MM.1S (cell line): Measurements from ENCODE around the gene OR13C3.

ENCODE experiments used
- DNase-seq: peaks from one replicate; pipeline ENCODE4 v3.0.0-alpha.2; 2015
- H2AFZ ChIP-seq: fragments of 300-600 bp; sonication (generic); 2 replicates; pipeline ENCODE4 v1.6.0; 2016; ENCODE audit warnings: antibody characterized with exemption, low read length
- H3F3A ChIP-seq: fragments of 300-600 bp; sonication (generic); 2 replicates; pipeline ENCODE4 v1.6.1; 2016; ENCODE audit warnings: mild to moderate bottlenecking, antibody characterized with exemption, low read length, moderate library complexity, mixed read lengths; ENCODE audit not compliant: insufficient read depth
- H3K27ac ChIP-seq: fragments of 300-600 bp; sonication (generic); 2 replicates; pipeline ENCODE4 v1.5.1; 2016; ENCODE audit warnings: mild to moderate bottlenecking, low read length
- H3K27me3 ChIP-seq: fragments of 300-600 bp; sonication (generic); replicated peaks from 2 replicates; pipeline ENCODE4 v1.6.0; 2016; ENCODE audit warnings: low read length; ENCODE audit not compliant: insufficient read depth
- H3K36me3 ChIP-seq: fragments of 300-600 bp; sonication (generic); replicated peaks from 2 replicates; pipeline ENCODE4 v1.6.1; 2016; ENCODE audit warnings: mild to moderate bottlenecking, low read length, mixed read lengths; ENCODE audit not compliant: insufficient read depth
- H3K4me1 ChIP-seq: fragments of 300-600 bp; sonication (generic); 2 replicates; pipeline ENCODE4 v1.6.1; 2016; ENCODE audit warnings: low read length, mixed read lengths
- H3K4me2 ChIP-seq: fragments of 300-600 bp; sonication (generic); 2 replicates; pipeline ENCODE4 v1.6.0; 2016; ENCODE audit warnings: low read depth, low read length
- H3K4me3 ChIP-seq: fragments of 300-600 bp; sonication (generic); 2 replicates; pipeline ENCODE4 v1.5.1; 2016; ENCODE audit warnings: low read length, mixed read lengths
- H3K79me2 ChIP-seq: fragments of 300-600 bp; sonication (generic); 2 replicates; pipeline ENCODE4 v1.6.1; 2016; ENCODE audit warnings: mixed run types, low read length, mixed read lengths
- H3K9ac ChIP-seq: fragments of 300-600 bp; sonication (generic); 2 replicates; pipeline ENCODE4 v1.6.1; 2016; ENCODE audit warnings: low read length, mixed read lengths
- H3K9me2 ChIP-seq: fragments of 300-600 bp; sonication (generic); replicated peaks from 2 replicates; pipeline ENCODE4 v1.6.1; 2016; ENCODE audit warnings: mild to moderate bottlenecking, low read length, mixed read lengths; ENCODE audit not compliant: insufficient read depth
- H3K9me3 ChIP-seq: fragments of 300-600 bp; sonication (generic); replicated peaks from 2 replicates; pipeline ENCODE4 v1.6.1; 2016; ENCODE audit warnings: mild to moderate bottlenecking, low read length, mixed read lengths; ENCODE audit not compliant: insufficient read depth
- H4K20me1 ChIP-seq: fragments of 300-600 bp; sonication (generic); 2 replicates; pipeline ENCODE4 v1.6.1; 2016; ENCODE audit warnings: mild to moderate bottlenecking, low read length, moderate library complexity, mixed read lengths; ENCODE audit not compliant: insufficient read depth
- EZH2 ChIP-seq: fragments of 300-600 bp; sonication (generic); optimal IDR thresholded peaks from 2 replicates; pipeline ENCODE3; 2017; ENCODE audit warnings: low read depth, mild to moderate bottlenecking, antibody characterized with exemption, low read length, mixed read lengths
- EZH2phosphoT487 ChIP-seq: fragments of 300-600 bp; sonication (generic); IDR thresholded peaks from 2 replicates; pipeline ENCODE4 v1.6.1; 2018; ENCODE audit warnings: antibody characterized with exemption, low read length
- TF ChIP-seq, protein P1 (sequence below): fragments of 300-600 bp; sonication (generic); IDR thresholded peaks from 2 replicates; pipeline ENCODE4 v1.5.1; 2016; ENCODE audit warnings: antibody characterized with exemption, low read length, mixed read lengths

The OR13C3 gene

DNA sequence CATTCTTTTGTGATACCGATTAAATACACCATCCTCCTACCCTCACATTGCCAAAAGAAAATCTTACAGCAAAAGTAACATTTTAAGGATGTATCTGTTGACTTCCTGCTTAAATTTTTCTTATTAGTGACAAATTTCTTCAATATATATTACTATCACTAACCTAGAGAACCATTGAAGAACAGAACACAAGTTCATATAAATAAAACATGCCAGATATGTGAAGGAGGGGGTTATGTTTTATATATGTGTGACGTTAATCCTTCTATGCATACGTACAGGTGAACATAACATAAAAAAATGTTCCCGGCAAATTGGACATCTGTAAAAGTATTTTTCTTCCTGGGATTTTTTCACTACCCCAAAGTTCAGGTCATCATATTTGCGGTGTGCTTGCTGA lies 32.7 kb downstream of the OR13C3 start, which contains the start of gene OR13F1:
OR13F1 (plus strand) TSS at position 301 of the 400 bp plus-strand sequence; CDS start at position 301, 0 bp downstream.
- H3K4me1 ChIP-seq: 0 out of 2 replicates have a peak, but pooled peaks cover 3% of the 10 kb centered on the region
- no peak within 1 kb of the TSS for H3K4me3 ChIP-seq
- no peaks in the 10 kb centered on the region for H3K9me3 ChIP-seq
- H2AFZ ChIP-seq: no peak within 1 kb of the TSS
- no peak within 1 kb of the TSS for H3K27ac ChIP-seq
- H3F3A ChIP-seq: no peaks in the 10 kb centered on the region
- H3K27me3 ChIP-seq: no peaks in the 10 kb centered on the region
- no peak for TF ChIP-seq EZH2phosphoT487
- TF ChIP-seq, protein P1, sequence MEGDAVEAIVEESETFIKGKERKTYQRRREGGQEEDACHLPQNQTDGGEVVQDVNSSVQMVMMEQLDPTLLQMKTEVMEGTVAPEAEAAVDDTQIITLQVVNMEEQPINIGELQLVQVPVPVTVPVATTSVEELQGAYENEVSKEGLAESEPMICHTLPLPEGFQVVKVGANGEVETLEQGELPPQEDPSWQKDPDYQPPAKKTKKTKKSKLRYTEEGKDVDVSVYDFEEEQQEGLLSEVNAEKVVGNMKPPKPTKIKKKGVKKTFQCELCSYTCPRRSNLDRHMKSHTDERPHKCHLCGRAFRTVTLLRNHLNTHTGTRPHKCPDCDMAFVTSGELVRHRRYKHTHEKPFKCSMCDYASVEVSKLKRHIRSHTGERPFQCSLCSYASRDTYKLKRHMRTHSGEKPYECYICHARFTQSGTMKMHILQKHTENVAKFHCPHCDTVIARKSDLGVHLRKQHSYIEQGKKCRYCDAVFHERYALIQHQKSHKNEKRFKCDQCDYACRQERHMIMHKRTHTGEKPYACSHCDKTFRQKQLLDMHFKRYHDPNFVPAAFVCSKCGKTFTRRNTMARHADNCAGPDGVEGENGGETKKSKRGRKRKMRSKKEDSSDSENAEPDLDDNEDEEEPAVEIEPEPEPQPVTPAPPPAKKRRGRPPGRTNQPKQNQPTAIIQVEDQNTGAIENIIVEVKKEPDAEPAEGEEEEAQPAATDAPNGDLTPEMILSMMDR: no peak
- TF ChIP-seq EZH2: no peak
- no peak within 1 kb of the TSS for H3K4me2 ChIP-seq
- no peaks in the 10 kb centered on the region for H3K36me3 ChIP-seq
- no peak for DNase-seq
- no peaks in the 10 kb centered on the region for H3K79me2 ChIP-seq
- H3K9ac ChIP-seq: no peak within 1 kb of the TSS
- H3K9me2 ChIP-seq: no peaks in the 10 kb centered on the region
- H4K20me1 ChIP-seq: no peaks in the 10 kb centered on the region

DNA sequence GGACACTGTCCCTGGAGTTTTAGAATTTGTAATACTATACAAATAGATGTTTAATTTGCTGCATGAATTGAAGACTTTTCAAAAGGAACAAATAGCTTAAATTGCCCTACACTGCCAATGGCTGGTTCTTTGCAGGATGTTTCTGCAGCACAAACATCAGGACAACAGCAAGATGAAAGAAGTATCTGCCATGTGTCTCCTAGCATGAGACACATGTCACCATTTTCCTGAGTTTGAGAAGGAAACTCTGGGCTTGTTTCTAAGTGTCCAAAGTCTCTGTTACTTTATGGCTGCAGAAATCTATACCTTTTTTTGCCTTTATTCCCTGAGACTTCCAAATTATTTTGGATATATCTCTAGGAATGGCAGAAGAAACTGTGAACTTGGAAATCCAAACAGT lies 33.2 kb downstream of the OR13C3 start:
- no peaks in the 10 kb centered on the region for H3K27me3 ChIP-seq
- no peak for TF ChIP-seq EZH2
- no peak for TF ChIP-seq EZH2phosphoT487
- TF ChIP-seq, protein P1: no peak

DNA sequence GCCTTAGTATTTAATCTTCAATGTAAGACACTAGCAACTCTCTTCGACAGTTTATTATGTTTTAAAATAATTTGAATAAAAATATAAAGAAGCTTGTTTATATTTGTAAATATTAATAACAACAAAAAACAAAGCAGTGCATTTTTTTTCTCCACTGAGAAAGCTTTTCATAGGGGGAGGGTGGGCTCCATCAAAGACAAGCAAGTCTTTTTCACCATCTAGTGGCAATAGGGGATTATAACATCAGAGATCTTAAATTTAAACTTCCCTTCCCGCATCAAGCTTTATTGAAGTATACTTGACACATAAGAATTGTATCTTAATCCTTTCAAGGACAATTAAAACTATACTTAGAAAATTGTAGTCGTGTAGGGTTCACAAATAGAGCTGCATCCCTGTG lies 41.8 kb downstream of the OR13C3 start:
- no peak overlapping the region for H3K4me2 ChIP-seq
- no peak for DNase-seq
- no peak overlapping the region for H3K9ac ChIP-seq
- no peaks in the 10 kb centered on the region for H4K20me1 ChIP-seq
- no peak overlapping the region for H2AFZ ChIP-seq
- TF ChIP-seq, protein P1: no peak; the same call in 1 of the 2 replicates
- TF ChIP-seq EZH2 (no peak), EZH2phosphoT487 (no peak)
- H3K79me2 ChIP-seq: no peaks in the 10 kb centered on the region
- H3K4me1 ChIP-seq: 0 out of 2 replicates have a peak, but pooled peaks cover 4% of the 10 kb centered on the region
- H3K4me3 ChIP-seq: no peak overlapping the region
- no peaks in the 10 kb centered on the region for H3K36me3 ChIP-seq
- no peaks in the 10 kb centered on the region for H3F3A ChIP-seq
- H3K27me3 ChIP-seq: no peaks in the 10 kb centered on the region
- no peak overlapping the region for H3K27ac ChIP-seq
- no peaks in the 10 kb centered on the region for H3K9me3 ChIP-seq
- no peaks in the 10 kb centered on the region for H3K9me2 ChIP-seq

More for the DNA sequence above, 33.2 kb downstream of the OR13C3 start:
- no peak overlapping the region for H3K4me3 ChIP-seq
- no peaks in the 10 kb centered on the region for H3F3A ChIP-seq
- no peaks in the 10 kb centered on the region for H3K79me2 ChIP-seq
- H3K4me2 ChIP-seq: no peak overlapping the region
- H3K9me2 ChIP-seq: no peaks in the 10 kb centered on the region
- 0 out of 2 replicates have a peak, but pooled peaks cover 4% of the 10 kb centered on the region for H3K4me1 ChIP-seq
- H3K27ac ChIP-seq: no peak overlapping the region
- no peaks in the 10 kb centered on the region for H3K9me3 ChIP-seq
- no peaks in the 10 kb centered on the region for H3K36me3 ChIP-seq
- DNase-seq: no peak
- no peaks in the 10 kb centered on the region for H4K20me1 ChIP-seq
- no peak overlapping the region for H3K9ac ChIP-seq
- no peak overlapping the region for H2AFZ ChIP-seq
